CD4-positive, alpha-beta T cell treated with Interleukin-10 for 1 hour (primary cell): ENCODE data around the gene CRIP2.

Source experiments
- DNase-seq: peaks from one replicate; pipeline ENCODE4 v3.0.0-alpha.2; 2020

The CRIP2 gene

DNA sequence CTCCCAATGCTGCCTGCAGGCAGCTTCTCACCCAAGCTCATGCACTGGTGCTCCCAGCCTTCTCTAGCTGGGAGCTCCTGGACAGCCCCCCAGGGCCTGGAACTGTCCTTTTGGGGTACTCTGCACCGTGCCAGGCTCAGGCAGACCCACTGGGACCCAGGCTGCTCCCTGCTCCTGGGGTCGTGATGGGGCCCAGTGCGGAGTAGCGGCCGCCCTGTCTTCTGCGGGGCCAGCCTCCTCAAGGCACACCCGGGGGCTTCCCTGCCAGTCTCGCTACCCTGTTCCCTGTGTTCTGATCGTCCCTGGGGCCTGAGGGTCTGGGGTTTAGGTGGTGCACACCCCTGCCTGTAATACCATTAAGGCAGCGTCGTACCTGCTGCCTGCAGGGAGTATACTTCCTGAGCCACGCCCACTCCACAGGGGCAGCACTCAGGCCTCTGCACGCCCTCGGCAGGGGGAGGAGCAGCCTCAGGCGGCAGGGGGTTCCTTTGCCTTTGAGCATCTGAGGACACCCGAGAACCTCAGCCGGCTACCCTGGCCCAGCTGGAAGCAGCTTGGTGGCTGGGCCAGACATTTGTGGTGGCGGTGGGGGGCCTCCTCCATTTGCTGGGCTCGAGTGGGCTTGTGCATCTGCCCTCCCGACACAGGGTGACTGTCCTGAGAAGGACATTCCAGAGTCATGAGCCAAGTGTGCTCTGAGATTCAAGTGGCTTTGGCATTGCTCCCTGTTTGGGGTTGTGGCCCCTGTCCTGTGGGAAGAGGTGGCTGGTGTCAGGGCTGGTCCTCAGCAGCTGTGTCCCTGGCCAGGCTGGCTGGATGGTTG lies 9.2 kb upstream of the CRIP2 start:
- DNase-seq = no peak

DNA sequence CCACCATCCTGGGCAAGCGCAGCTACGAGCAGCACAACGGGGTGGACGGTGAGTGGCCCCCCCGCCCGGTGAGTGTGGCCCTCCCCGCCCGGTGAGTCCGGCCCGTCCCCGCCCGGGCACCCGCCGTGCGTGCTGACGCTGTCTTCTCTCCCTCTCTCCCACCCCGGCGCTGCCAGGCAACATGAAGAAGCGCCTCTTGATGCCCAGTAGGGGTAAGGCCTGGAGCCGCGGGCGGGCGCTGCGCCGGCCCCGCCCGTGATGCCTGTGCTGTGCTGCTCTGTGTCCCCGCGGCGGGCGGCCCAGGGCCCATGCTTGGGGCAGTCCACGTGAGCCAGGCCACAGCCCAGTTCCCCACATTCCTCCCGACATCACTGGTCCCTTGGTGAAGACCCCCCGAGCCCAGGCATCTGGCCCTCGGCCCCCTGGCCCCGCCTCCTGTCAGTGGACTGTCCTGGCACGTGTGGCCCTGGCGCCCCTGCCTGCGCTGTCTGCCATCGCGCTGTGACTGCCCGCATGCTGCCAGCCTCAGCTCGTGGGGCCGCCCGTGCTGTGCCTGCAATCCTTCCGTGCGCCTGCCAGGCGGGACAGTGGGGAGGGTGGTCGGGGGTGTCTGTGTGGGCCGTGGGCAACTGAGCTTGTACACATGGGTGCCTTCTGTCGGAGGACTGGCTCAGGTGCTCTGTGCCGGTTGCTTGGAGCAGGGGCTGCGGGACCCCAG lies 7.9 kb upstream of the CRIP2 start:
- DNase-seq = no peak

DNA sequence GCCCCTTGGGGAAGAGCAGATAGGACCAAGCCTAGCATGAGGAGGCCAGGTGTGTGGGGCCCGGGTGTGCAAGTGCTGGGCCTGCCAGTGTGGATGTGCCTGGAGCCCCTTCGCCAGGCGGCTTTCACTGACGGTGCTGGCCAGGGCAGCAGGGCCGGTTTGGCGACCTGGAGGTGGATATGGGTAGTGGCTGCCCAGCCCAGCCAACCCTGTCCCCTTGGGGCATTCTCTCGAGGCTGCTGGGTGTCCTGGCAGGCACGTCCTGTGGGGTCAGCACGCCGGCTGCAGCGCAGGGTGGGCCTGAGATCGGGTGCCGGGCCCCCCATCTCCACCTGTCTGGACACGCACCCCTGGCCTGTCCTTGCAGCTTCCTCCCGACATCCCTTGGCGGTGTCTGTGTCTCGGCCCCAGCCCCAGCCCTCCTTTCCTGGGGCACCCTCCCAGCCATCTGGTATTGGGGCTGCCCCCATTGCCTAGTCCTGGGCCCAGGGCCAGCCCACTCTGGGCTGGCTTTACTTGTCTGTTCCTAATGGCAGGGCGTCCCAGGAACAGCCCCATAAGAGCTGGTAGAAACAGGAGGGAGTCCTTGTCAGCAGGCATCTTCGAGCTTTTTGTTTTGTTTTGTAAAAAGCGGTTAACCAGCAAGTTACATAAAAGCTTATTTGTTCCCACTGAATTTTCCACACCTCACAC lies 7.2 kb upstream of the CRIP2 start:
- no peak for DNase-seq

DNA sequence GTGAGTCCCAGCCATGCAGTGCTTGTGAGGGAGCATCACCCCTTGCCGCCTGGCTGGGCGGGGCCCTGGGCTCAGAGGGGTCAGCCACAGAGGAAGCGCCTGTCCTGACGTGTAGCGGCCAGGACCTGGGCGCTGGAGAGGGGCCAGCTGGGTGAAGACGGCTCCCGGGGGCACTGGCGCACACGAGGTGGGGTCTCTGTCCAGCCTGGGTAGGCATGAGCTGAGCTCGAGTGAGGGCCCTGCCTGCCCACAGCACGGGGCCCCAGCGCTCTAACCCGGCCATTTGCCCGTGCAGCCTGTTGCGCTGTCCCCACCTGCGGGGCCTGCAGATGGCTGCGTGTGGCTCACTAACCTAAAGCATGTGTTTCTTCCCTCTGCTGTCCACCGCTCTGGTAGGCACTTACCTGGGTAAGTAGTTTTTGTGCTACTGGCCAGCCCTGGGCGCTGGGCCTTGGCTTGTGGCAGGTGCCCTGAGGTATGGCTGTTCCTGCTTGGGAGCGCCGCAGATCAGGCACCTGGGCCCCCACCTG lies 6.6 kb upstream of the CRIP2 start:
- no peak for DNase-seq

DNA sequence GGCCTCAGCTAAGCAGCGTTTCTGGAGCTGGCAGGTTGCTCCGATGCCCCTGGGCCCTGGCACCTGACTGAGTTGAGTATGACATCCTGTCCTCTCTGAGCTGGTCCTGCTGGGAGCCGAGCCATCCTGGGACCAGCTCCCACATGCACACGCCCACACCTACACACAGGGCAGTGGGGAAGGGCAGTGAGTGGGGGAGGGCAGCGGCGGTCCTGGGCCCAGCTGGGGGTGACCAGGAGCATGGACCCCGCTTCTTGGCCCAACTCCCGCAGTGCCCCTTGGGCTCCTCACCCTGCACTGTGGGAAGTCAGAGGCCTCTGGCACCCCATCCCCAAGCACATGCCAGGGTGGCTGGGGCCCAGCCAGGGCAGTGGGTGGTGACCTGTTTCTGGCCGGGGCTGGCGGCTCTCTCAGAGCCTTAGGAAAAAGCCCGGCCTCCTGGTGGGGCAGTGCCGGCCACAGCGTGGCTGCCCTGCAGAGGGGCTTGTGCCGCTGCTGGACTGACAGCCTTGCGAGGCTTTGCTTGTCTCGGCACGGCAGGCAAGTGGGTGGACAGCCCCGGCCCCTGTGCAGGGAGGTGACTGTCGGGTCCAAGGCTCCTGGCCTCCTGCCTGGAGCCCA lies 5.9 kb upstream of the CRIP2 start:
- DNase-seq = no peak

DNA sequence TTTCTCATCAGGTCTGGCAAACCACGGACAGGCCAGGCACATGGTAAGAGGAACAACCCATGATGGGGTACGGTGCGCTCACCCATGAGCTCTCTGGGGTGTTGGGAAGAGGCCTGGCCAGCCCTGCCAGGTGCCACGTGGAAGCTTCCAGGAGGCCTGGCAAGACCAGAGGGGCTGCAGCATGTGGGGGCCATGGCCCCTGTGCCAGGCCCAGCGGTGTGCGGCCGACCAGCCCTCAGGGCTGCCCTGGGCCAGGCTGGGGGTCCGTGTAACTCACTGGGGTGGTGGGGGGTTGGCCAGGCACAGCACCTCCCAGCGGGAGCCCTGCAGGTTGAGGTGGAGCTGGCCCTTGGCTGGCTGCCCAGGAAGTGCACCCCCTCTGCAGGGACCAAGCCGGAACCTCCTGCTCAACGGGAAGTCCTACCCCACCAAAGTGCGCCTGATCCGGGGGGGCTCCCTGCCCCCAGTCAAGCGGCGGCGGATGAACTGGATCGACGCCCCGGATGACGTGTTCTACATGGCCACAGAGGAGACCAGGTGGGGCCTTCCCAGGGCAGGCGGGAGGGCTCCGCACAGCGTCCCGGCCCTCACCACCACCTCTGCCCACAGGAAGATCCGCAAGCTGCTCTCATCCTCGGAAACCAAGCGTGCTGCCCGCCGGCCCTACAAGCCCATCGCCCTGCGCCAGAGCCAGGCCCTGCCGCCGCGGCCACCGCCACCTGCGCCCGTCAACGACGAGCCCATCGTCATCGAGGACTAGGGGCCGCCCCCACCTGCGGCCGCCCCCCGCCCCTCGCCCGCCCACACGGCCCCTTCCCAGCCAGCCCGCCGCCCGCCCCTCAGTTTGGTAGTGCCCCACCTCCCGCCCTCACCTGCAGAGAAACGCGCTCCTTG lies 4.9 kb upstream of the CRIP2 start:
- no peak for DNase-seq

DNA sequence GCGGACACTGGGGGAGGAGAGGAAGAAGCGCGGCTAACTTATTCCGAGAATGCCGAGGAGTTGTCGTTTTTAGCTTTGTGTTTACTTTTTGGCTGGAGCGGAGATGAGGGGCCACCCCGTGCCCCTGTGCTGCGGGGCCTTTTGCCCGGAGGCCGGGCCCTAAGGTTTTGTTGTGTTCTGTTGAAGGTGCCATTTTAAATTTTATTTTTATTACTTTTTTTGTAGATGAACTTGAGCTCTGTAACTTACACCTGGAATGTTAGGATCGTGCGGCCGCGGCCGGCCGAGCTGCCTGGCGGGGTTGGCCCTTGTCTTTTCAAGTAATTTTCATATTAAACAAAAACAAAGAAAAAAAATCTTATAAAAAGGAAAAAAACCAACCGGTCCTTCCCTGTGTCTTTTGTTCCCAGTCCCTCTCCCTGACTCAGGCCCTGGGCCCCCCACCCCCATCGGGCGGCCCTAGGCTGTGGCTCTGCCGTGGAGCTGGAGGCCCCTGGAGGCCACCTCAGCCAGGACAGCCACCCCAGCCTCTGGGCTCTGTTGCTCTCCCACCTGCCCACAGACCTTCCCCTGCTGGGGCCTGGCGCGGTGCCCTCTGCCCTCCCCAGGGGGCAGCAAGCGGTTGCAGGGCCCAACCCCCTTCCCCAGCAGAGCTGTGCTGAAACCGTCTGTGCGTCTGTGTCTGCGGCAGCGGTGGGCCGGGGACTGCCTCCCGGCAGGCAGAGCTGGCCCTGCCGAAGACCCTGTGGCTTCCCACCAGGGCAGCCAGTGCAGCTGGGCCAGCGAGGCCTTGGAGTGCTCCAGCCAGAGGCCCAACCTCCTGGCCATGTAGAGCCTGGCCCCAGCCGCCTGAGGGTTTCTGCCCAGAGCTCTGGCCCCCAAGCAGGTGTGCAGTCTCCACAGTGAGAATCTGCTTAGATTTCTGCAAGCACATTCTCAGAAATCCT lies 4.0 kb upstream of the CRIP2 start:
- no peak for DNase-seq

DNA sequence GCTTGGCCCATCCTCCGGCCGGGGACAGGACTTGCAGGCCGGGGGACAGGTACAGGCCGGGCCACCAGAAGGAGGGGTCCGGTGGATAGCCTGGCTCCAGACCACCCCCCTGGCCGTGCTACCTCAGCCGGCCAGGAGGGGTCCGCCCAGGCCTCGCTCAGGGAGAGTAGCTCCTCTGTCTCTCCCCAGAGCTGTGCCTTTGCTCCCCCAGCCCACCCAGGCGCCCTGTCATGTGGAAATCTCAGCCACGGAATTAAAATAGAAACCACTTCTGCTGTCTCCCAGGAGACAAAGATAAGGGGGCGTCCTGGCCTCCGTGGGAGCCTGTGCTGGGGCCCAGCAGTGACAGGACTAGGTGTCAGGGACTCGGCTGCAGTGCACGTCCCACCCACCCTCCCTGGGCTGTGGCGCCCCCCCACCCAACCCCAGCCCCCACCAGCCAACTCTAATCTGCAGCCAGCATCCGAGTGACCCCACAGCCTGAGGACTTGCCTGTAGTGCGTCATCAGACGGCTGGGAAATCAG lies 3.3 kb upstream of the CRIP2 start:
- no peak for DNase-seq

DNA sequence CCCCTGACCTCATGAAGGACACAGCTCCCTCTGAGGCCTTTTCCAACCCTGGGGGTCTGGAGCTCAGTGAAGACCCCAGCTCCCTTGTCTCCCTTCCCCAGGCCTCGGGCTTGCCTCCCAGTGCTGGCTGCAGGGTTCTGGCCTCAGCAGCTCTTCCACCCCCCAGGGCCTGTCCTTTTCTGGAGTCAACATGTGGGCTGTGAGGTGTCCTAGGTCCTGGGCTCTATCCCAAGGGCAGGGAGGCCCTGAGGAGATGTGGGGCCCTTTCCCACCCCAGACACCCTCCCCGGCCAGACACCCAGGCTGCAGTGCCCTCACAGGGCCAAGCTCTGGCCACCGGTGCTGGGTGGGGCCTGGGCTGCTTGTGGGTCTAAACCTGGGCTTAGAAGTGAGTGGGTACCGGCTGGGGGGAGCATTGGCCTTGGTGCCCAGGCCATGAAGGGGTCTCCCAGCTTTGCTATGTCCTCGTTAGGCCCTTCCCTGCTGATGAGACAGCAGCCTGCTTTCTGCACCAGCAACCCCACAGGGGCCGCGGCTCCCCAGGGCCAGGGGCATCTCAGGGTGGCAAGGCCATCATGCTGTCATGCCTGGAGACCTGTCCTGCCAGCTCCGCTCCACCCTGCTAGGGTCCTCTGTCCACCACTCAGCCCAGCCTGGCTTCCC lies 2.7 kb upstream of the CRIP2 start:
- no peak for DNase-seq

DNA sequence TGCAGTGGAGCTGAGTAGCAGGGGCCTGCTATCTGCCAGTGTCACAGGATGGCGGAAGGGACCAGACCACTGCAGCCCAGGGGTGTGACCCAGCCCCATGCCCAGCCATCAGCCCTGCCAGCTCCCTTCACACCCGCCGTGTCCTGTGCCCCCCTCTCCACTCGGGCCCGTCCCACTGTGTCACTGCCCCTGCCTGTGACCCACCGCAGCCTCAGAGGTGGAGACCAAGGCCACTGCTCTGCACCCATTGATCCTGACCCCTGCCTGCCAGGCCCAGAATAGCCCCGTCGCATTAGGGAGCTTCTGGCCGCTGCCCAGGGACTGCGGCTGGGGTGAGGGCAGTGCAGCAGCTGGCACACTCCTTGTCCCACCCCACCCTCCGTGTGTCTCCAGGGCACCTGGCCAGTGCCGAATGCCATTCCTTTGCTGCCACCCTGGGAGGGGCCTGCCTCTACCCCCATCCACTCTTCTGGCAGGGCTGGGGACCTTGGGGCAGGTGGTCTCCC lies 2.1 kb upstream of the CRIP2 start:
- DNase-seq = no peak

DNA sequence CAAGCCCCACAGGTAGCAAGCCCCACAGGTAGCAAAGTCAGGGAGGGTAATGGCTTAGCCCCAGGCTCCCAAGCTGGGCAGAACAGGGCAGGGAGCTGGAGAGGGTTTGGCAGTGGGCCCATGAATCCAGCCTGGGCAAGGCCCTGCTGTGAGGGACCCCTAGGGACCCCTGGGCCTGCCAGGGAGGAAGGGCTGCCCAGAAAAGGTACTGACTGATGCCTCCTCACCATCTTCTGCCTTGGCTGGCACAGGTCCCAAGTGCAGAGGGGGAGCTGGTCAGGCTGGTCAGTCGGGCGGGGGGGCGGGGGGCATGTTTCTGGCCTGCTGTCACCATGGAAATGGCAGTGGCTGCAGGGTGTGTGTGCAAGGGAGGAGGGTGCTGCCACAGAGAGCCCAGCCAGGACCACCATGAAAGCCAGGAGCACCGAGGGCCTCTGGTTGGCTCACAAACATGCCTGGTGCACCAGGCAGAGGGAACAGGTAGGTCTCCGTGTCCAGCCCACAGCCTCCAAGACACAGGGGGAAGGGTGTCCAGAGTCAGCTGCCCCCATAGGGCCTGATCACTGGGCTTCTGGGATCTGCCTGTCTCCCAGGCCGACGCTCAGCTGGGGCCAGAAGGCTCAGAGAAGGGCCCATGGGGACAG lies 1.5 kb upstream of the CRIP2 start:
- no peak for DNase-seq

DNA sequence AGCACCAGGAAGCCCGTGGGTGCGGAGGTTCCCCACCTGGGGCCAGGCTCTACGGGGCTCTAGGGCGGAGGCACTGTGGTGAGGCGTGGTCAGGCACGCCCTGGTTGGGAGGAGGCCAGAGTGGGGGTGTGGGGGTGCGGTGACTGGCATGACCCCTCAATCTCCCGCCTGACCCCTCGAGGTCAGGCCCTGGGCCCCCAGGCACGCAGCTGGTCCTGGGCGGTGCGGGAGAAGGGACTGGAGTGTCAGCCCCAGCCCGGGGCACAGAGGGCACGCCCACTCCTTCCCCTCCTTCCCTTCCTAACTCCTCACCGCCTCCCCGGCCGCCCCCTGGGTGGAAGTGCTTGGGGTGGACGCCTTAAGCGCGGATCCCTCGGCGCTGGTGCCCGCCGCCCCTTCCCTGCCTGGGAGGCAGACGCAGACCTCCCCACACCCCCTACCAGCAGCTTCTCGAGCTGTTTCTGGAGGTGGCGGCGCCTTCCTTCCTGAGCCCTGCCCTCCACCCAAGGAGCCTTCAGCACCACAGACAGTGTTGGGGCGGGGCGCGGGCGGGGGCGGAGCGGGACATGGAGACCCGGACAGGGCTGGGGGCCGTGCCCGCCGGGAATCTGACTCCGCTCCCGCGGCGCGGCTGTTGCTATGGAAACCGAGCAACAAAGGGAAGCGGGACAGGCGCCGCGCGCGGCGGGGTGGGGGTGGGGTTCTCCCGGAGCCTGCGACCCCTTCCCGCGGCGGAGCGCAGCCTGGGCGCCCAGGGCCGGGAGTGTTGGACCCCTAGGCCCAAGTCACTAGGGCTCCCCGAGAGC lies 741 bp upstream of the CRIP2 start:
- peak; percentile 85 for DNase-seq

DNA sequence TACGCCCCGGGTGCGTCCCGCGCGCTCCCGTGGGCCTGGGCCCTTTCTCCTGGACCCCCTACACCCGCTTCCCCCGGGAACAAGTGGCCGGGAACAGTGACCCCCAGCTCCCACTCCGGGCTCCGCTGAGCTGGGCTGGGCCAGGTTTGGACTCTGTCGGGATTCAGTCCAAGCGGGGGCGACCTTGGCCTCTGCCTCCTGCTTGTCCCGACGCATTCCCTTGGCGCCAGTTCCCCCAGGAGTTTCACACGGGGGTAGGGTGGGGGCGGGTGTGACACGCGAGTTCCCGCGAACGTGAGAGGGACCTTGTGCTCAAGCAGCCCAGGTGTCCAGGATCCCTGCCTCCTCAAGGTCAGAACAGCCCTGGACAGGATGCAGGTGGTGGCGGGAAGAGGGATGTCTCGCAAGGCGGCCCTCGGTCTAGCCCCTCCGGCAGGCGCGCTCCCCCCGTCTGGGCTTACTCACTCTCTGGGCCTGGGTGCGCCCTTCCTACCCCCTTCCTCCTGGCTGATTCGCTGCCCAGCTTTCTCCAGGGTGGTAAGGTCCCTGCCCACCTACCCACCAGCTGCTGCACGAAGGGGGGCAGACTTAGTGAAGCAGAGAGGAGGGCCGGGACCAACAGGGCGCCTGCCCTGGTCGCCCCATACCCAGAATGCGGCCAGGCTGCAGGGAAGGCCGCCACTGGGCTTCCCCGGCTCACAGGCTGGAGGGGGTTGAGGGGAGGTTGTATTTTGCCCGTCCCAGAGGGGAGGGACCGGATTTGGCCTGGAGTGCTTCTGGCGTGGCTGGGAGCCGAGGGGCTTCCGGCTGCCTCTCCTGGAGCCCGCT lies 862 bp downstream of the CRIP2 start:
- no peak for DNase-seq

DNA sequence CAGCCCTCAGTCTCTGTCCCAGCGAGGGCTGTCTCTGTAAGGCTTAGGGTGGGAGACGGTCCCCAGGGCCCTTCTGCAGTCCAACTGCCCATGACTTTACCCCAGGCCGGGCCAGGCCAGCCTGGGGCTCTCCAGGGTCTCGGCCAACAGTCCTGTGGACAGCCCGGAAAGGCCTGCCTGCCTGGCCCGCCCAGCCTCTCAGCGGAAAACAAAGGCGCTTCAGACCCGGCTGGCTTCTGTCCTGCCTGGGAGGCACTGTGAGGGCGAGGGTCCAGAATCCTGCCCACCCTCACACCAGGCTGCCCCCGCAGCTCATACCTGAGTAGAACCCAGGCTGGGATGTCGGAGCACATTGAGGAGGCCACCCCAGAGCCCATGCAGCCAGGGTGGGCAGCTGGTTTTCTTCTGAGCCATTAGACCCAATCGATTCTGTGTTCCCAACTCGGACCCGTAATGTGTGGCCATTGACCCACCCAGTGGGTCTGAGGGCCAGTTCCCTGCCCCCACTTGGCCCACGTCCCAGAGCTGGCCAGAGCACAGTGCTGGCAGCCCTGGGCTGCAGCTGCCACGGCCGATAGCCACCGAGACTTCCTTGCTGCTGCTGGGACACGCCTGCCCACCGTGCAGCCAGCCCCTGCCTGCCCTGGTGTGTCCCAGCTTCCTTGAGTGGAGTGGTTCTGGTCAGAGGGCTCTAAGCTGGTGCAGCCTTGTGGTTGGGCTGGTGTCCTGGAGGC lies 1.6 kb downstream of the CRIP2 start:
- no peak for DNase-seq

DNA sequence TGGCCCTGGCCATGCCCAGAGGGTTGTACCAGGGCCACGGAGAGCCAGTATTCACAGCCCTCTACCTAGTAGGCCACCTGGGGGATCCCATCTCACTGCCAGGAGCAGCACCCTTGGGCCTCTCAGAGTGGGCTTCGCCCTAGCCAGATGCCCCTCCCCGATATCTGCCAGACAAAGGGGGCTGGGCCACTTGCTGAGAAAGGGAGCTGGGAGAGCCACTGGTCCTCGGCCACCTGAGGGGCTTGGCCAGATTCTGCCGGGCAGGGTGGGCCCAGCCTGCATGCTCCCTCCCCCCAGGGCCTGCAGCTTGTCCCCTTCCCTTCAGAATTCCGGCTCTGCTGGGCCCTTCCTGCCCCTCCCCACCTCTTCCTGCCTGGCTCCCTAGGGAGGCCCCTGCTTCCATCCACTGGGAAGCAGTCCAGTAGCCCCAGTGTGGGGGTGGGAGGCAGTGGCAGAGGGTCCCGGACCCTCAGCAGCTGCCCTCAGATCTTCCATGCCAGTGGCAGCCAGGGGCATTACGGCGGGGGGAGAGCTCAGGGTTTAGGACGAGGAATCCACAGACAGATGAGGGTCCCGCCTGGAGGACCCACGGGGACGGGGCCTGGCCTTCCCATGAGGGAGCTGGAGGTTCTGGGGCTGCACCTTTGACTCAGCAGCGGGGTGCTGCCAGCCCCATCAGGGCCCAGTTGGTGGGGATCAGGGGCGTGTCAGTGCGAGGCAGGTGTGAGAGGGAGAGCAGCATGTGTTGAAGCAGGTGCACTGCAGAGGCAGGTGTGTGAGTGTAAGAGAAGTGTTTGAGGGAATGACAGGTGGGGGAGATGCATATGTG lies 2.4 kb downstream of the CRIP2 start:
- DNase-seq = no peak
